Measurements from ENCODE around the gene EED.

DNA sequence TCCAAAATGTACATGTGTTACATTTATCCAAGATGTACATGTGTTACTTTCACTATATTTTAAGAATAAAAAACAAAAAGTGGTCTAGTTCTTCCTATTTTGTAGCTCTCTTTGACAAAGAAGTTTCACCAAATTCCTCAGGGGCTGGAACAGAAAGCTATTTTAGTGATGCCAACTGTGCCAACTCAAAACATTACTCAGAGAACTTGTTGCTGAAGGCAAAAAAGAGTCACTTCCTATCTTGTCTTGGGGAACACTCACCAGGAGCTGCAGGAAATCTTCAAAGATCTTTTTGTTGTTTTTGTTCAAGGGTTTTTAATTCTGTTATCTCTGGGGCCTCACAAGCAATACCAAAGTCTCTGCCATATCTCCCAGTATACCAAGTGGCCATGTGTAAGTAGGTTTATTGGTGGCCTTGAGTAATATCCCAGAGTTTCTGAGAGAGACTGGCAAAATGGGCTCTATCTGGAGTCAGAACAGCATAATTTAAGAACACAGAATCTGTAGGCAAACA, 13.6 kb upstream of the EED start:
- TF ChIP-seq GLIS3 (CRISPR knock-in tag; IDR thresholded peaks at IDR 0.05) = no peak
- TF ChIP-seq PATZ1 (CRISPR knock-in tag; IDR thresholded peaks at IDR 0.05; ENCODE audit: borderline replicate concordance) = no peak
- no peak for TF ChIP-seq OSR1 (CRISPR knock-in tag; IDR thresholded peaks at IDR 0.05)
- TF ChIP-seq ZC3H10 (CRISPR knock-in tag; IDR thresholded peaks at IDR 0.05) = no peak
- no peak for TF ChIP-seq ZNF565 (CRISPR knock-in tag; conservative IDR thresholded peaks at IDR 0.05; ENCODE audit: low read depth)
